ENCODE results near the gene FAM32A.

- TF ChIP-seq CTCF (IDR thresholded peaks at IDR 0.05) (no peak), POLR2A (IDR thresholded peaks at IDR 0.05) (no peak)
These were observed 20.9 kb upstream of the FAM32A start for GRCh38 chr19:16164222-16164890.

Measured in adrenal gland (tissue), 5 donors.